H1 (cell line): Measurements from ENCODE around the gene CYB561A3.

Experiments
- CTCF ChIP-seq, 3 experiments: IDR thresholded peaks; 1 replicate in 2 of 3; 2 replicates in 1 of 3; pipeline versions ENCODE4 v1.5.1 to v1.6.1; 2011; ENCODE audit warnings: low read length in 3 of 3, mild to moderate bottlenecking in 3 of 3, inconsistent platforms in 2 of 3, low read depth in 1 of 3, moderate library complexity in 1 of 3; ENCODE audit not compliant: insufficient read depth in 1 of 3; ENCODE audit errors: control extremely low read depth in 1 of 3
- EP300 ChIP-seq, 2 experiments: IDR thresholded peaks; 1 replicate in 1 of 2; 2 replicates in 1 of 2; pipeline ENCODE4 v1.6.1; 2011 to 2012; ENCODE audit warnings: low read depth in 2 of 2, low read length in 2 of 2, mild to moderate bottlenecking in 2 of 2, borderline replicate concordance in 1 of 2, inconsistent platforms in 1 of 2, moderate library complexity in 1 of 2
- EZH2 ChIP-seq: fragments of 200-600 bp; sonication (generic); IDR thresholded peaks from 2 replicates; pipeline ENCODE4 v1.7.1; 2012; ENCODE audit warnings: low read depth, mild to moderate bottlenecking, moderate library complexity, low read length, inconsistent platforms; ENCODE audit not compliant: severe bottlenecking
- FOSL1 ChIP-seq: IDR thresholded peaks from 2 replicates; pipeline ENCODE4 v1.6.1; 2011; ENCODE audit warnings: mild to moderate bottlenecking, low read depth, low read length, moderate library complexity; ENCODE audit not compliant: insufficient read depth
- JUN ChIP-seq: IDR thresholded peaks from 2 replicates; pipeline ENCODE4 v1.6.1; 2011; ENCODE audit warnings: low read depth, mild to moderate bottlenecking, improper control_type of control experiment, low read length
- POLR2A ChIP-seq, 2 experiments: IDR thresholded peaks; 1 replicate in 1 of 2; 2 replicates in 1 of 2; pipeline ENCODE4 v1.6.1; 2011; ENCODE audit warnings: low read depth in 2 of 2, low read length in 2 of 2, mild to moderate bottlenecking in 2 of 2; ENCODE audit errors: control extremely low read depth in 1 of 2
- POLR2AphosphoS5 ChIP-seq: IDR thresholded peaks from 2 replicates; pipeline ENCODE4 v1.6.1; 2011; ENCODE audit warnings: low read depth, low read length
- USF2 ChIP-seq: IDR thresholded peaks from 2 replicates; pipeline ENCODE4 v1.6.1; 2011; ENCODE audit warnings: low read length, improper control_type of control experiment

GRCh38 chr11:61404103-61404502, 42.4 kb upstream of the CYB561A3 start:
- TF ChIP-seq POLR2AphosphoS5 (no peak), CTCF (IDR thresholded peaks at IDR 0.05; ENCODE audit: control extremely low read depth in 1 of 3, insufficient read depth in 1 of 3, low read depth in 1 of 3, low read length in 3 of 3) (no peak), POLR2A (IDR thresholded peaks at IDR 0.05; ENCODE audit: control extremely low read depth in 1 of 2, low read depth in 2 of 2, low read length in 2 of 2) (no peak), FOSL1 (no peak), EP300 (IDR thresholded peaks at IDR 0.05; ENCODE audit: borderline replicate concordance in 1 of 2, low read depth in 2 of 2, low read length in 2 of 2) (no peak), JUN (no peak), EZH2 (no peak), USF2 (no peak)
